K562 (cell line): ENCODE results near the gene AGTR1. TPM values are rescaled to one million over a fixed set of nuclear protein-coding genes. Genes with fewer than 3 reads are reported as not detected.

Experiments used
- ATAC-seq: fragments of 200-7000 bp; cut with Tn5 transposase; 3 replicates; pipeline ENCODE4 v1.9.1; 2020; ENCODE audit warnings: moderate library complexity
- BruUV-seq: library from RNA; stranded (reverse); fragments of 400-500 nt; replicated peaks from 2 replicates; lab custom pipeline; 2021; lab: Mats Ljungman, UMichigan
- CTCF ChIA-PET: fragments of 300-600 bp; formaldehyde crosslinking; extraction: SDS; loops from one replicate; lab custom pipeline; 2021; ENCODE audit warnings: low intra/inter-chr PET ratio; lab: Yijun Ruan, JAX
- POLR2A ChIA-PET: fragments of 300-600, 350-650 bp; sonication (Branson Sonifier 250); formaldehyde crosslinking; extraction: SDS; loops from one replicate; lab custom pipeline; 2021; ENCODE audit warnings: antibody characterized with exemption, inconsistent platforms; lab: Yijun Ruan, JAX
- DNase-seq, 4 experiments: peaks; one replicate each; pipeline versions ENCODE4 v3.0.0 to v3.0.0-alpha.2; 2011 to 2018; ENCODE audit warnings: low spot score in 3 of 4, mixed read lengths in 3 of 4; ENCODE audit errors: extremely low read depth in 1 of 4
- FAIRE-seq: peaks from 2 replicates; lab custom pipeline; 2011; peaks lifted over from hg19 to GRCh38; lab: Jason Lieb, UNC
- H2AFZ ChIP-seq: 2 replicates; pipeline ENCODE4 v1.6.0; 2011; ENCODE audit warnings: low read depth, low read length, control low read depth, inconsistent platforms
- H3K27ac ChIP-seq: fragments of 200-600 bp; 3 replicates; pipeline ENCODE4 v1.8.0; 2011; ENCODE audit warnings: low read depth, mild to moderate bottlenecking, control low read depth, inconsistent platforms, low read length, moderate library complexity, mixed read lengths; ENCODE audit errors: extremely low read depth
- H3K27me3 ChIP-seq, 2 experiments: fragments of 300-600 bp in 1 of 2; 2 replicates in 1 of 2; 3 replicates in 1 of 2; pipeline versions ENCODE4 v1.6.0 to v1.8.0; 2011; ENCODE audit warnings: inconsistent platforms in 2 of 2, low read length in 2 of 2, mild to moderate bottlenecking in 1 of 2, mixed read lengths in 1 of 2, moderate library complexity in 1 of 2; ENCODE audit not compliant: control insufficient read depth in 2 of 2, insufficient read depth in 2 of 2
- H3K36me3 ChIP-seq: fragments of 300-600 bp; 3 replicates; pipeline ENCODE4 v1.8.0; 2011; ENCODE audit warnings: mild to moderate bottlenecking, low read length, inconsistent platforms; ENCODE audit not compliant: control insufficient read depth, insufficient read depth
- H3K4me1 ChIP-seq, 2 experiments: fragments of 200-600 bp in 1 of 2; replicated peaks in 1 of 2; 2 replicates in 1 of 2; 3 replicates in 1 of 2; pipeline versions ENCODE4 v1.5.1 to v1.8.0; 2011; ENCODE audit warnings: inconsistent platforms in 2 of 2, low read length in 2 of 2, mild to moderate bottlenecking in 1 of 2, mixed read lengths in 1 of 2, moderate library complexity in 1 of 2; ENCODE audit not compliant: control insufficient read depth in 2 of 2, insufficient read depth in 2 of 2
- H3K4me2 ChIP-seq: 2 replicates; pipeline ENCODE4 v1.6.1; 2011; ENCODE audit warnings: low read length, control low read depth, inconsistent platforms, mixed read lengths; ENCODE audit not compliant: insufficient read depth
- H3K4me3 ChIP-seq: fragments of 200-600 bp; sonication (generic), shearing (Covaris generic); 2 replicates; pipeline ENCODE4 v1.5.1; 2016; ENCODE audit warnings: control low read depth, inconsistent platforms
- H3K79me2 ChIP-seq: fragments of 200-600 bp; 3 replicates; pipeline ENCODE4 v1.8.0; 2011; ENCODE audit warnings: low read length, inconsistent platforms; ENCODE audit not compliant: control insufficient read depth, insufficient read depth
- H3K9ac ChIP-seq, 2 experiments: 2 replicates each; pipeline versions ENCODE4 v1.6.0 to v1.6.1; 2011; ENCODE audit warnings: low read depth in 2 of 2, low read length in 2 of 2, control low read depth in 1 of 2, inconsistent platforms in 1 of 2, mild to moderate bottlenecking in 1 of 2, mixed read lengths in 1 of 2; ENCODE audit not compliant: insufficient read depth in 1 of 2
- H3K9me1 ChIP-seq: one replicate; pipeline ENCODE4 v1.6.0; 2011; ENCODE audit warnings: inconsistent platforms, mild to moderate bottlenecking, low read length, moderate library complexity; ENCODE audit not compliant: control insufficient read depth, insufficient read depth
- H3K9me3 ChIP-seq: replicated peaks from 2 replicates; pipeline ENCODE4 v1.5.1; 2011; ENCODE audit warnings: low read depth, low read length, inconsistent platforms; ENCODE audit not compliant: control insufficient read depth, insufficient read depth
- H4K20me1 ChIP-seq: replicated peaks from 2 replicates; pipeline ENCODE4 v1.6.1; 2011; ENCODE audit warnings: low read length, inconsistent platforms, mixed read lengths; ENCODE audit not compliant: control insufficient read depth, insufficient read depth
- E2F6 ChIP-seq, 2 experiments: IDR thresholded peaks; 2 replicates each; pipeline ENCODE4 v1.6.1; 2011; ENCODE audit warnings: borderline replicate concordance in 1 of 2, control low read depth in 1 of 2, low read depth in 1 of 2, low read length in 1 of 2, mild to moderate bottlenecking in 1 of 2, mixed read lengths in 1 of 2, moderate library complexity in 1 of 2; ENCODE audit not compliant: insufficient read depth in 1 of 2, insufficient read length in 1 of 2, poor library complexity in 1 of 2, severe bottlenecking in 1 of 2; ENCODE audit errors: extremely low read depth in 1 of 2
- EHMT2 ChIP-seq: fragments of 450-650 bp; IDR thresholded peaks from 2 replicates; pipeline ENCODE4 v1.6.1; 2018; ENCODE audit warnings: antibody characterized with exemption
- NELFE ChIP-seq: IDR thresholded peaks from 2 replicates; pipeline ENCODE4 v1.6.1; 2011; ENCODE audit warnings: mild to moderate bottlenecking; ENCODE audit not compliant: insufficient read depth, insufficient read length
- PURB ChIP-seq: sonication (generic); formaldehyde crosslinking; IDR thresholded peaks from 2 replicates; pipeline ENCODE4 v1.9.0; 2021; ENCODE audit warnings: low read depth, mild to moderate bottlenecking, missing genetic modification reagents
- RAD21 ChIP-seq, 2 experiments: fragments of 250-450 bp in 1 of 2; fragments of 450-650 bp in 1 of 2; sonication (Bioruptor Pico) in 1 of 2; formaldehyde crosslinking in 1 of 2; IDR thresholded peaks in 1 of 2; conservative IDR thresholded peaks in 1 of 2; 2 replicates each; pipeline versions ENCODE4 v1.4.0 to v1.8.0; 2020 to 2022; ENCODE audit warnings: mild to moderate bottlenecking in 2 of 2, moderate library complexity in 1 of 2
- SLC30A9 ChIP-seq: fragments of 250-450 bp; sonication (Bioruptor Pico); IDR thresholded peaks from 2 replicates; pipeline ENCODE4 v1.8.0; 2022; ENCODE audit warnings: mild to moderate bottlenecking, moderate library complexity
- THRA ChIP-seq: fragments of 450-650 bp; IDR thresholded peaks from 2 replicates; pipeline ENCODE4 v1.6.1; 2017; ENCODE audit warnings: mild to moderate bottlenecking, moderate library complexity
- ZBTB34 ChIP-seq: fragments of 250-450 bp; sonication (Bioruptor Pico); IDR thresholded peaks from 2 replicates; pipeline ENCODE4 v1.8.0; 2021; ENCODE audit warnings: mild to moderate bottlenecking, moderate library complexity
- ZFP91 ChIP-seq: sonication (generic); formaldehyde crosslinking; IDR thresholded peaks from 2 replicates; pipeline ENCODE4 v1.8.0; 2022; ENCODE audit warnings: mild to moderate bottlenecking, missing genetic modification reagents
- ZNF24 ChIP-seq: fragments of 450-650 bp; IDR thresholded peaks from 2 replicates; pipeline ENCODE4 v1.6.1; 2016
- WGBS: fragments of 100-300 bp; shearing (Covaris generic); methylation state at CpG from one replicate; pipeline ENCODE4 v1.1.6; 2016; ENCODE audit warnings: low coverage, mixed read lengths; ENCODE audit not compliant: insufficient coverage; ENCODE audit errors: missing lambda C conversion rate; 5-methylcytosine and 5-hydroxymethylcytosine counted together
- in situ Hi-C: fragments of 300-500 bp; cut with MboI; formaldehyde crosslinking; loops from 4 replicates; pipeline ENCODE4 v1.15.0; 2018; ENCODE audit warnings: inconsistent platforms, mixed read lengths
- intact Hi-C: fragments of 100-400 bp; cut with micrococcal nuclease; formaldehyde crosslinking; loops from 2 replicates; pipeline ENCODE4 v1.14.2; 2022
- polyA plus RNA-seq, 8 experiments: library from polyadenylated mRNA; depleted of rRNA in 4 of 8; stranded (reverse) in 5 of 8; unstranded in 3 of 8; fragments of >200 nt; fragmentation: Nextera tagmentation in 2 of 8; fragmentation: Illumina TruSeq in 1 of 8; extraction: Ambion mirVana in 2 of 8; extraction: Trizol in 1 of 8; gene quantifications; 2 replicates each; pipeline versions ENCODE4 v1.2.1 to v1.2.3, GENCODE V29; 2011 to 2014; ENCODE audit warnings: inconsistent platforms in 1 of 8, missing spikeins in 1 of 8
- total RNA-seq, 7 experiments: library from RNA; depleted of rRNA in 6 of 7; stranded (reverse); fragments of >200 nt in 6 of 7; fragmentation: Illumina TruSeq in 2 of 7; extraction: Trizol in 2 of 7; gene quantifications; 2 replicates each; pipeline versions ENCODE4 v1.2.1 to v1.2.3, GENCODE V29; 2011 to 2021; ENCODE audit warnings: low replicate concordance in 1 of 7

AGTR1 gene
- total and polyA plus RNA-seq, 9 of the 15 experiments (the other 6 are each of a cell fraction or from before 2014, with no cell fraction given) = not detected

- H3K9me3 ChIP-seq = no peaks in the 10 kb centered on the region
- H3K27ac ChIP-seq = no peak overlapping the region
- POLR2A ChIA-PET = no interaction called here
- BruUV-seq = no TSS peak
- H3K4me3 ChIP-seq = no peak overlapping the region
- H3K4me1 ChIP-seq = no peaks in the 10 kb centered on the region
- H3K36me3 ChIP-seq = no peaks in the 10 kb centered on the region
- H4K20me1 ChIP-seq = no peaks in the 10 kb centered on the region
- 0% methylated on average over 2 of the region's 2 CpGs for WGBS
- H3K9ac ChIP-seq = no peak overlapping the region
- no peak for FAIRE-seq
- no peak for DNase-seq
- TF ChIP-seq RAD21 (CRISPR knock-in tag; conservative IDR thresholded peaks at IDR 0.05 in 1 of 2, IDR thresholded peaks at IDR 0.05 in 1 of 2) = no peak
- TF ChIP-seq, all 486 proteins: peak for 0
- Histone ChIP-seq H3K4me2 (no peak overlapping the region), H3K27me3 (no peaks in the 10 kb centered on the region), H3K9me1 (no peaks in the 10 kb centered on the region), H2AFZ (no peak overlapping the region), H3K79me2 (no peaks in the 10 kb centered on the region)
- intact Hi-C loops = no loop called here
- CTCF ChIA-PET = no interaction called here
- in situ Hi-C loops = no loop called here
- ATAC-seq = no peak
Observed at GRCh38 chr3:148737104-148737530, 39.4 kb downstream of the AGTR1 start.

- Histone ChIP-seq H3K9me3 (no peaks in the 10 kb centered on the region), H3K9me1 (no peaks in the 10 kb centered on the region), H3K27me3 (no peaks in the 10 kb centered on the region), H3K4me3 (no peak overlapping the region), H2AFZ (no peak overlapping the region), H3K4me2 (no peak overlapping the region), H3K27ac (no peak overlapping the region), H4K20me1 (no peaks in the 10 kb centered on the region), H3K36me3 (no peaks in the 10 kb centered on the region), H3K79me2 (no peaks in the 10 kb centered on the region), H3K9ac (no peak overlapping the region), H3K4me1 (no peaks in the 10 kb centered on the region)
- 0% methylated on average over 1 of the region's 1 CpG for WGBS
- POLR2A ChIA-PET = no interaction called here
- CTCF ChIA-PET = no interaction called here
- FAIRE-seq = no peak
- in situ Hi-C loops = no loop called here
- intact Hi-C loops = no loop called here
- no peak for ATAC-seq
- no TSS peak for BruUV-seq
- DNase-seq = no peak
- no peak for TF ChIP-seq ZNF24
- no peak for TF ChIP-seq NELFE
- no peak for TF ChIP-seq SLC30A9 (CRISPR knock-in tag)
- TF ChIP-seq PURB = no peak
- TF ChIP-seq ZFP91 = no peak
- TF ChIP-seq THRA = no peak
- TF ChIP-seq ZBTB34 = no peak
- TF ChIP-seq EHMT2 = no peak
- no peak for TF ChIP-seq E2F6 (IDR thresholded peaks at IDR 0.05; ENCODE audit: borderline replicate concordance in 1 of 2, extremely low read depth in 1 of 2, insufficient read depth in 1 of 2, insufficient read length in 1 of 2, low read depth in 1 of 2, low read length in 1 of 2, poor library complexity in 1 of 2, severe bottlenecking in 1 of 2)
Observed at GRCh38 chr3:148739720-148740119, 42.0 kb downstream of the AGTR1 start.
